Activated T-helper 1 cell treated with Interleukin-2 at 50 U/mL for 16 hours (primary cell): ENCODE data around the gene TBC1D13.
A peak's percentile ranks its signal among the peaks of the same experiment; 100 is the strongest.
"Not testable (repeated sequence)": the region's sequence is repeated elsewhere in the genome, so short reads cannot be mapped to it uniquely, and the experiment has no call there.

Source experiments
- DNase-seq: peaks from one replicate; pipeline ENCODE4 v3.0.0-alpha.2; 2020; ENCODE audit warnings: low read depth

The TBC1D13 gene

GRCh38 chr9:128782669-128783068 lies 4.4 kb upstream of the TBC1D13 start:
- no peak for DNase-seq

GRCh38 chr9:128785427-128785826 lies 1.6 kb upstream of the TBC1D13 start:
- no peak for DNase-seq

- DNase-seq = no peak
These were observed 606 bp downstream of the TBC1D13 start for GRCh38 chr9:128787659-128788058.

GRCh38 chr9:128788445-128788844 lies 1.4 kb downstream of the TBC1D13 start:
- no peak for DNase-seq

GRCh38 chr9:128790536-128790935 lies 3.5 kb downstream of the TBC1D13 start:
- DNase-seq = no peak

GRCh38 chr9:128792134-128792533 lies 5.1 kb downstream of the TBC1D13 start:
- no peak for DNase-seq

- no peak for DNase-seq
These were observed 6.1 kb downstream of the TBC1D13 start for GRCh38 chr9:128792978-128793686.

- DNase-seq = not testable (repeated sequence)
These were observed 7.9 kb downstream of the TBC1D13 start for GRCh38 chr9:128794961-128795360.

GRCh38 chr9:128798896-128799295 lies 11.8 kb downstream of the TBC1D13 start:
- DNase-seq = no peak

GRCh38 chr9:128800061-128800460 lies 13.0 kb downstream of the TBC1D13 start:
- no peak for DNase-seq

- no peak for DNase-seq
These were observed 15.4 kb downstream of the TBC1D13 start for GRCh38 chr9:128802482-128802881.

- DNase-seq = no peak
These were observed 18.6 kb downstream of the TBC1D13 start for GRCh38 chr9:128805661-128806060.

GRCh38 chr9:128807827-128808226 lies 20.8 kb downstream of the TBC1D13 start:
- no peak for DNase-seq

- DNase-seq = no peak
These were observed 21.5 kb downstream of the TBC1D13 start for GRCh38 chr9:128808543-128808942.

- DNase-seq = no peak
These were observed 22.1 kb downstream of the TBC1D13 start for GRCh38 chr9:128809036-128809599.

- DNase-seq = no peak
These were observed 22.8 kb downstream of the TBC1D13 start for GRCh38 chr9:128809831-128810230.

- no peak for DNase-seq
These were observed 23.8 kb downstream of the TBC1D13 start for GRCh38 chr9:128810873-128811272.

- peak; percentile 96 for DNase-seq
These were observed 31.2 kb downstream of the TBC1D13 start, which contains the start of gene ENDOG for GRCh38 chr9:128818099-128818838. TSS of gene ENDOG (plus strand) at chr9:128818500. CDS start at chr9:128818685, 185 bp downstream.

GRCh38 chr9:128818839-128819715 lies 32.0 kb downstream of the TBC1D13 start:
- peak; percentile 41 for DNase-seq

GRCh38 chr9:128819716-128820664 lies 32.9 kb downstream of the TBC1D13 start:
- DNase-seq = no peak
